Activated CD4-positive, alpha-beta T cell treated with anti-CD3 and anti-CD28 coated beads for 1 hour (primary cell): ENCODE data around the gene CRAMP1.
"Not testable (repeated sequence)": the region's sequence is repeated elsewhere in the genome, so short reads cannot be mapped to it uniquely, and the experiment has no call there.

Experiments used
- DNase-seq: peaks from one replicate; pipeline ENCODE4 v3.0.0-alpha.2; 2020

CRAMP1 gene

GRCh38 chr16:1718236-1718635 lies 106.1 kb downstream of the CRAMP1 start:
- not testable (repeated sequence) for DNase-seq

- not testable (repeated sequence) for DNase-seq
Measured at GRCh38 chr16:1719559-1720229, 107.5 kb downstream of the CRAMP1 start.

- DNase-seq: no peak
Measured at GRCh38 chr16:1721372-1721771, 109.2 kb downstream of the CRAMP1 start.

GRCh38 chr16:1723450-1724147 lies 111.4 kb downstream of the CRAMP1 start:
- no peak for DNase-seq

- no peak for DNase-seq
Measured at GRCh38 chr16:1724491-1724890, 112.3 kb downstream of the CRAMP1 start.

GRCh38 chr16:1726661-1727502 lies 114.7 kb downstream of the CRAMP1 start:
- no peak for DNase-seq
